ENCODE data around the gene AP4M1. TPM values are rescaled to one million over a fixed set of nuclear protein-coding genes. Genes with fewer than 3 reads are reported as not detected.

AP4M1 gene
- total RNA-seq, 4 donors from 2014 or later = 19.9 to 31.7 (median 26.1) TPM

DNA sequence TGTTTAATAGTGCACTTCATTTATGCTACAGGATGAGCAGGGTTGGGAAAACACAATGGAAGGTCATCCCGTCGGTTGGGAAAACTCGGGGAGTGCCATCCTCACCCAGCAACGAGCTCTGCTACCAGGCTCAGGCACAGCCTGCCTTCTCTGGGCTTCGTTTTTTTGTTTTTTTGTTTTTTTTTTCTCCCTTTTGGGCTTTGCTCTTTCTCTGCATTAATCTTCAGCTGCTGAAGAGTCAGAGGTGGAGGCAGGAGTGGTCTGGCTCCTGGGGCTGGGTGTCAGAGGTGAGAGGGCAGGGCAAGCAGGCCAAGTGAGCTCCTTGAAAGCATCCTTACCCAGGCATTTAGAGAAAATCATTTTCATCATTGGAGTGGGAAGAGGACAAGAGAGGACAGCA is 31.5 kb upstream of the AP4M1 start:
- Histone ChIP-seq H3K9me3 (peaks cover 0 to 30% (median 21%) of the 10 kb centered on the region in 4 donors), H3K27me3 (no peaks in the 10 kb centered on the region), H3K4me1 (peaks cover 13 to 18% (median 15%) of the 10 kb centered on the region in 4 donors), H3K36me3 (peaks cover 50 to 84% (median 75%) of the 10 kb centered on the region in 4 donors), H3K4me3 (no peak overlapping the region), H3K27ac (replicated peaks in 1 of 4) (no peak overlapping the region)
- TF ChIP-seq EP300 (IDR thresholded peaks at IDR 0.05) (no peak), CTCF (IDR thresholded peaks at IDR 0.05) (no peak), POLR2AphosphoS5 (IDR thresholded peaks at IDR 0.05) (no peak)
- intact Hi-C loops (cut with DNase I) = no loop called here
- 99% methylated on average over 5 of the region's 5 CpGs for WGBS
- no peak for DNase-seq (ENCODE audit: extremely low spot score)

- peaks cover 62 to 94% (median 83%) of the 10 kb centered on the region in 4 donors for H3K36me3 ChIP-seq
- no peaks in the 10 kb centered on the region for H3K27me3 ChIP-seq
- H3K27ac ChIP-seq (replicated peaks in 1 of 4) = no peak overlapping the region
- DNase-seq (ENCODE audit: extremely low spot score) = no peak
- intact Hi-C loops (cut with DNase I) = no loop called here
- H3K9me3 ChIP-seq = peaks cover 0 to 30% (median 21%) of the 10 kb centered on the region in 4 donors
- H3K4me1 ChIP-seq = peaks cover 2 to 6% (median 3%) of the 10 kb centered on the region in 4 donors
- no peak overlapping the region for H3K4me3 ChIP-seq
- WGBS = 95% methylated on average over 11 of the region's 11 CpGs
- no peak for TF ChIP-seq CTCF (IDR thresholded peaks at IDR 0.05)
- TF ChIP-seq POLR2A (IDR thresholded peaks at IDR 0.05; ENCODE audit: low read depth) = no peak
- no peak for TF ChIP-seq EP300 (IDR thresholded peaks at IDR 0.05)
- no peak for TF ChIP-seq POLR2AphosphoS5 (IDR thresholded peaks at IDR 0.05)
Observed at GRCh38 chr7:100071018-100071723, 30.3 kb upstream of the AP4M1 start.

DNA sequence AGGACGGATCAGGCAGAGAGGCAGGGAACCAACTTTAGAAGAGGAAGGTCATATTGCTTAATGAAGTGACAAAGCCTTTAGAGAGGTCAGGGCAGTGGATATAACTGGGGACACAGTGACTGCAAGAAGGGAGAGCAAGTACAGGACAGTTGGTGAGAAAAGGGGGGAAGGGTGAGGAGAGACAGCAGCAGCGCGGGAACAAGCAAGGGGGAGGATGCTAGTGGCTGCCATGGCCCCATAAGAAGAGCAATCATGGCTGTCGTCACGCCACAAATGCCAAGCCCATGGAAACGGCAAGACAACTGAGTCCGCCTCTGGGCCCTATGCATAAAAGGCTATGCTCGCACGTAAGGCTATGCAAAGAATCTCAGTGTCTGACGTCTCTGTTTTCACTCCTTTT is 29.0 kb upstream of the AP4M1 start:
- Histone ChIP-seq H3K4me1 (no peaks in the 10 kb centered on the region), H3K9me3 (peaks cover 0 to 30% (median 21%) of the 10 kb centered on the region in 4 donors), H3K27ac (replicated peaks in 1 of 4) (no peak overlapping the region), H3K36me3 (peaks cover 63 to 98% (median 90%) of the 10 kb centered on the region in 4 donors), H3K4me3 (no peak overlapping the region), H3K27me3 (no peaks in the 10 kb centered on the region)
- intact Hi-C loops (cut with DNase I) = no loop called here
- WGBS = 97% methylated on average over 10 of the region's 10 CpGs
- no peak for DNase-seq (ENCODE audit: extremely low spot score)
- TF ChIP-seq EP300 (IDR thresholded peaks at IDR 0.05) (no peak), CTCF (IDR thresholded peaks at IDR 0.05) (no peak), POLR2A (IDR thresholded peaks at IDR 0.05; ENCODE audit: low read depth) (no peak), POLR2AphosphoS5 (IDR thresholded peaks at IDR 0.05) (no peak)

DNA sequence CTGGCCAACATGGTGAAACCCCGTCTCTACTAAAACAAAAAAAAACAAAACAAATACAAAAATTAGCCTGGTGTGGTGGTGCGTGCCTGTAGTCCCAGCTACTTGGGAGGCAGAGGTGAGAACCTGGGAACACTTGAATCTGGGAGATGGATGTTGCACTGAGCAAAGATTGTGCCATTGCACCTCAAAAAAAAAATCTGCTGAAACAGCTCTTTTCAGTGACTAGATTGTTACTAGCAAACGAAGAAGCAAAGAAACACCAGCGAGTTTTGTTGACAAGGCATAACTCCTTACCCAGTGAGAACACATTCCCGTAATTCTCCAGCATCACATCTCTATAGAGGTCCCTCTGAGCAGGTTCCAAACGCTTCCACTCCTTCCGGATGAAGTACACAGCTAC is 26.6 kb upstream of the AP4M1 start:
- WGBS = 95% methylated on average over 7 of the region's 7 CpGs
- intact Hi-C loops (cut with DNase I) = no loop called here
- H3K27me3 ChIP-seq = no peaks in the 10 kb centered on the region
- no peak for TF ChIP-seq POLR2AphosphoS5 (IDR thresholded peaks at IDR 0.05)
- TF ChIP-seq CTCF (IDR thresholded peaks at IDR 0.05) = no peak
- TF ChIP-seq POLR2A (IDR thresholded peaks at IDR 0.05; ENCODE audit: low read depth) = no peak
- no peak for TF ChIP-seq EP300 (IDR thresholded peaks at IDR 0.05)
- no peak overlapping the region for H3K4me3 ChIP-seq
- H3K27ac ChIP-seq (replicated peaks in 1 of 4) = no peak overlapping the region
- no peak for DNase-seq (ENCODE audit: extremely low spot score)
- peaks cover 9 to 20% (median 14%) of the 10 kb centered on the region in 4 donors for H3K4me1 ChIP-seq
- peaks cover 63 to 100% (median 98%) of the 10 kb centered on the region in 4 donors for H3K36me3 ChIP-seq
- peaks cover 0 to 29% (median 21%) of the 10 kb centered on the region in 4 donors for H3K9me3 ChIP-seq
